HL-60/S4 treated with phorbol 12-myristate 13-acetate at 8.2 ng/mL for 4 days and 3 days (cell line): ENCODE measurements around the gene PTPN7.

Experiments
- in situ Hi-C: fragments of 300-500 bp; cut with MboI; formaldehyde crosslinking; loops from 2 replicates; pipeline ENCODE4 v1.15.0; 2022; ENCODE audit warnings: low sequenced_read_pairs

Gene PTPN7

DNA sequence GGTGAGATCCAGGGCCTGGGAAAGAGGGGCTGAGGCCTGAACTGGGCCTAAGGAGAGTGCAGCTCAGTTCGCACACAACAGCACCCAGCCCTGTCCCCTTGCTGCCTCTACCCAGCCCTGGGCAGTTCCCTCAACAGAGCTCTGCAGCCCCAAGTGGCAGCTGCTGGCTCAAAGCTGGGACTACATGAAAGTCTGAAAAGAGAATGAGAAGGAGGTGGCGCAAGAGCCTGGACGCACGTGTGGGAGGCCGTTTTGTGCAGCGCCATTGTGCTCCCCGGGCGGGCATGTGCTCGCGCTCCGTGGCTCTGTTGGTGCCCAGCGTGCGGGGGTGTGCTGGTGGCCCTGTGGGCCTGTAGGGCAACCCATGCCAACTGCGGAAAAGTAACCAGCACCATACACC, 27.4 kb downstream of the PTPN7 start:
- in situ Hi-C loops, result no loop called here

DNA sequence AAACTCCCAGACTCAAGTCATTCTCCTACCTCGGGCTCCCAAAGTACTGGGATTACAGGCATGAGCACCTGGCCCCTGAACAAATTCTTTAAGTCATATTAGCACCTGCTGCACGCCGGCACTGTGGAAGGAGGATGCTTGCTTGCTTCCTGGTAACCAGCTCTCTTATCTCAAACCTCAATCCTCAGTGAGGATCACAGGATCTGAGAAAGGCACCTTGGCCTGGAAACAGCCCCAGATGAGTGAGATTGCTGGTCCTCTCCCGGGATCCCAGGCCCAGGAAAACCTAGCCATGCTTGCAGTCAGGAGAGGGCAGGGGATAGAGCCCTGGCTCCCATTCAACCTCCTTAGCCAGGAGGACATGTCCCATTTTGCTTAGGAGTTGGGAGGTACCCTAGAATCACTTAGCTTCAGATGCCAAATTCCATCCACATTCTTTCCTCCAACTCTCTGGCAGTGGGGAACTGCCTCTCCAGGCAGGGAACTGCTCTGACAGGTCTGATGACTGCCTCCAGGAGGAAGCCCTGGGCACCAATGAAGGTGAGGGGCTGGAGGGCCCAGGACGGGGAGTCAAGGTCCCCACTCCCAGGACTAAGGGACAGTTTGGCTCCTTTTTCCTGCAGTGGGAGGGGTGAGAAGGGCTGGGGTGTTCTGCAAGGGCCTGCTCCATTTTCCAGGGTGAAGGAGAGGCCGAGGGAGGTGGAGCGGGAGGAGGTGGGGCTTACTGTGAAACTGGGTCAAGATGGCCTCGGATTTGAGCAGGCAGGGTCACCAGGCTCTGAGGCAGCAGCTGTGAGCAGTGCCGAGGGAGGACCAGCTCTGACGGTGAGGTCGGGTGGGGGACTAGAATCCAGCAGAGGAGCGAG, 28.2 kb downstream of the PTPN7 start:
- in situ Hi-C loops, result no loop called here

DNA sequence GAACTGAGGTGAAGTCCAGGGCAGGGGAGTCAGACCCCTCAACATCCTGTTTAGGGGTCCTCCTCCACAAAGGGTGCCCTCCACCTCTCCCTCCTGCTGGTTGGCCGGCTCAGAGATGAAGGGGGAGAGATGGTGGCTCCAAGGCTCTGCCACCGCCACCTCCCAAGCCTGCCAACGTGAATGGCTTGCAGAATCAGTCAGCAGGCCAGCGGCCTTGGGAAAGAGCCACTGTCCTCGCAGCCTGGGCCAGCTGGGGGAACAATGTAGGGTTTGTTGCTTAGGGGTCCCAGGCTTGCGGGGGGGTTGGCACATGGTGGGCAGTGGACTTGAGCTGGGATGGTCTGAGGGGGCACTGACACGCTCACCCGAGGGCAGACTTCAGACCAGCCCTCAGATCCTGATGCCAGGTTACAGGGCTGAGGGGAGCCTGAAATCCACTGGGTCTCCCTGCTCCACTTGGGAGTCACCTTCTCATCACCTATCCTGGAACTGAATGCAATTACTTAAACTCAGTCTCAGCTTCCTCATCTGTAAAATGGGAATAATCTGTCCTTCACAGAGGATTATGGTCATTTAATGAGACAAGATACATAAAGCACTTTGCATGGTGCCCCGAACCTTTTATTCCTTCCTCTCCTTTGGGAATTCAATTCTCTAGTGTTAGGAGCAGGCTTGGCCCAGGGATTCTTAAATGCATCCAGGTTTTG, 29.4 kb downstream of the PTPN7 start:
- in situ Hi-C loops, result no loop called here

DNA sequence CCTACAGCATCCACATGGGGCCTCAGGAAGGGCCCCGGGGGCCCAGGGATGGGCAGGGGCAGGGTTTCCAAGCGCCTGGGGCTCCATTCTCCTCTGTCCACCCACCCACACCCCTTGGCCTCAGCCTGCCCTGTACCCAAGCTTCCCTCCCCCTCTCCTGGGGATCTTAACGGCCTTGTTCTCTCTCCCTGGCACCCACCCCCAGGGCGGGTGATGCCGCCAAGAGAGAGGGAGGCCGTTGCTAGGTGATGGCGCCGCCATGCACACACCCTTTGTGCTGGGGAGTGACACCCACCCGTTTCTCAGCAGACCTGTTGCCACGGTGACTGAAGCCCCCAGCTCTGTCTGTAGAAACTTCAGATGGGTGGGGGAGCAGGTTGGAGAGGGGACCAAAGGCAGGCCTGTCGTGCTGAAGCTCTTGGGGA, 30.1 kb downstream of the PTPN7 start:
- in situ Hi-C loops, result no loop called here

DNA sequence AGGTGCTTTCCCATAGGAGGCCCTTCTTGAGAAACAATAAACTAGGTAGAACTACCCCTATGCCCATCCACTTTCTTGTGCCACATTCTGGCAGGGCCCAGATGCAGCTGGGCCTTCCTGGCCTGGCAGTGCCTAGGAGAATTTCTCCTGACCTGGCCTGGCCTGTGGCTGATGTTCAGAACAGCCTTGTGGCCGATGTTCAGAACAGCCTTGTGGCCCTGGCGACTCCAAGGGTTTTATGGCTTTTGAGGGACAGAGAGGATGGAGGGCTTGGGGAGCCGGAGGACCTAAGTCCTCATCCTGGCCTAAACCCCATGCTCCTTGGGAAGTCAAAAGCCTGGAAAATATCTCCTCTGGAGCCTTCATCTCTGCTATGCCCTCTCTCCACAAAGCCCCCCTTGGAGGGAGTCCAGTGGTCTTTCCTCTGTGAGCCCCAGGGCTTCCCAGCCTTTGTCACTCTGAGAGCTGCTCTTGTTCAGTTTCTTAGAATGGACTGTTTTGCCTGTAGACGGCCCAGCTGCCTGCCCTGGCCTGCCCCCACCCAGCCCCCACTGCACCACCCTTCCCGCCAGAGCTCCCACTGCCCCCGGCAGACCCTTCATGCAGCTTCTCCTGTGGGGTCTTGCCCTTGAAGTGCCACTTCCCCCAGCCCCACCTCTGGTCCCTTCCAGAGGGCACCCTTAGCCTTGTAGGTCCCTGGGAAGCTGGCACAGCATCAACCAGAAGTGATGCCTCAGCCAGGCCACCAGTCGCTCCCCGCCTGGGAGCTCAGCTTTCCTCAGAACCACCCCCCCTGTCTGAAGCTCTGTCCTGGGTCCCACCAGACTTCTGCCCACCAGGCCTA, 30.7 kb downstream of the PTPN7 start:
- in situ Hi-C loops, result no loop called here

DNA sequence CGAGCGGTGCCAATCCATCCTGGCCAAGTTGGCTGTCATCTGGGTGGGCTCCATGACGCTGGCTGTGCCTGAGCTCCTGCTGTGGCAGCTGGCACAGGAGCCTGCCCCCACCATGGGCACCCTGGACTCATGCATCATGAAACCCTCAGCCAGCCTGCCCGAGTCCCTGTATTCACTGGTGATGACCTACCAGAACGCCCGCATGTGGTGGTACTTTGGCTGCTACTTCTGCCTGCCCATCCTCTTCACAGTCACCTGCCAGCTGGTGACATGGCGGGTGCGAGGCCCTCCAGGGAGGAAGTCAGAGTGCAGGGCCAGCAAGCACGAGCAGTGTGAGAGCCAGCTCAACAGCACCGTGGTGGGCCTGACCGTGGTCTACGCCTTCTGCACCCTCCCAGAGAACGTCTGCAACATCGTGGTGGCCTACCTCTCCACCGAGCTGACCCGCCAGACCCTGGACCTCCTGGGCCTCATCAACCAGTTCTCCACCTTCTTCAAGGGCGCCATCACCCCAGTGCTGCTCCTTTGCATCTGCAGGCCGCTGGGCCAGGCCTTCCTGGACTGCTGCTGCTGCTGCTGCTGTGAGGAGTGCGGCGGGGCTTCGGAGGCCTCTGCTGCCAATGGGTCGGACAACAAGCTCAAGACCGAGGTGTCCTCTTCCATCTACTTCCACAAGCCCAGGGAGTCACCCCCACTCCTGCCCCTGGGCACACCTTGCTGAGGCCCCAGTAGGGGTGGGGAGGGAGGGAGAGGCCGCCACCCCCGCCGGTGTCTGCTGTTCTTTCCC, 32.4 kb downstream of the PTPN7 start:
- in situ Hi-C loops, result no loop called here

DNA sequence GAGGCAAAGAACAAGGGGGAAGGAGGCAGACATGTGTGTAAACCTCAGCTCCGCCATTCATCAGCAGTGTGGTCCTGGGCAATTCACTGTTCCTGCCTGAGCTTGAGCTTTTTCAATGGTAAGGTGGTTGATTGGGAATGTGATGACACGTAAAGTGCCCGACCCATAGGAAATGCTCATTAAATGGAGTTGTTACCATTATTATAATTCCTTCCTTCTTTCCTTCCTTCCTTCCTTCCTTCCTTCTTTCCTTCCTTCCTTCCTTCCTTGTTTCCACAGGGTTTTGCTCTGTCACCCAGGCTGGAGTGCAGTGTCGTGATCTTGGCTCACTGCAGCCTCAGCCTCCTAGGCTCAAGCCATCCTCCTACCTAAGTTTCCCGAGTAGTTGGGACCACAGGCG, 33.3 kb downstream of the PTPN7 start:
- in situ Hi-C loops, result no loop called here

DNA sequence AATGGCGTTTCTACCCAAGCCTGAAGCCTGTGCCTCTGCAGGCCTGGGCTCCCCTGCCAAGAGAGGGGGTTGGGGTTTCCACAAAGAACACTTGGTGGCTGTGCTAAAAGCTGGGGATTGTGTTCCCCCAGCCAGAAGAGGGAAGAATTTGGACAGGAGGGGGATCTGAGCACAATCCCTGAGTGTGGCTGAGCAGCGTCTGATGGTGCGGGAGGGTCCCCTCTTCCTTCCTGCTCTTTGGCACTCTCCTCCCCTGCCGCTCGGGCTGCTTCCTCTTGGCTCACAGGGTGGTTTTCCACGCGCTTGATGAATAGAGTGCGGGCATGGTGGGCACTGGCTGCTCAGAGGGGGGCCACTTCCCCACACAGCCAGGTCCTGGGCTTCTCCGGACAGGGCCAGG, 34.0 kb downstream of the PTPN7 start:
- in situ Hi-C loops, result no loop called here

DNA sequence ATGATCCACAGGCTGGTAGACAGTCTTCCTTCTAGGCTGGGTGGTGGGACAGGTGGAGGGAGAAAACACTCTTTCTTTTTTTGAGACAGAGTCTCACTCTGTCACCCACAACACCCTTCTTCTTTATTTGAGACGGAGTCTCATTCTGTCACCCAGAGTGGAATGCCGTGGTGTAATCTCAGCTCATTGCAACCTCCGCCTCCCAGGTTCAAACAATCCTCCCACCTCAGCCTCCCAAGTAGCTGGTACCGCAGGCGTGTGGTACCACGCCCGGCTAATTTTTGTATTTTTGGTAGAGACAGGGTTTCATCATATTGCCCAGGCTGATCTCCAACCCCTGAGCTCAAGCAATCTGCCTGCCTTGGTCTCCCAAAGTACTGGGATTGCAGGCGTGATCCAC, 34.8 kb downstream of the PTPN7 start:
- in situ Hi-C loops, result no loop called here

DNA sequence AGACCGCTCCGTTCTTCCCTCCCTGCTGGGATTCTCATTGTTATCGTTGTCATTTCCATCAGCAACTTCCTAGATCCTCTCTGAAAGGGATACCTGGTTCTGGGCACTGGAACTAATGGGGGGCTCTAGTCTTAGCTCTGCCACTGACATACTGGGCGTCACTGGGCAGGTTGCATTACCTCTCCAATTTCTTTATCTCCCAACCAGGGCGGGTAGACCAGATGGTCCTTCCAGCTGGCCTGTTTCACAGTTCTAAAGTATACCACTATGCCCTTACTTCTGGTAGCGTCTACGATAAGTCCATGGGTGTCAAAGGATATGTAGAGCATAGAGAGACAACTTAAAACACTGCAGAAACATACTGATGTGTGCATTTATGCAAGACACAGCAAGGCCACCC, 36.3 kb downstream of the PTPN7 start:
- in situ Hi-C loops, result loop anchor here (25.0 kb wide), 1 partner anchor 237 kb away; the partner anchor contains the start of gene SHISA4

DNA sequence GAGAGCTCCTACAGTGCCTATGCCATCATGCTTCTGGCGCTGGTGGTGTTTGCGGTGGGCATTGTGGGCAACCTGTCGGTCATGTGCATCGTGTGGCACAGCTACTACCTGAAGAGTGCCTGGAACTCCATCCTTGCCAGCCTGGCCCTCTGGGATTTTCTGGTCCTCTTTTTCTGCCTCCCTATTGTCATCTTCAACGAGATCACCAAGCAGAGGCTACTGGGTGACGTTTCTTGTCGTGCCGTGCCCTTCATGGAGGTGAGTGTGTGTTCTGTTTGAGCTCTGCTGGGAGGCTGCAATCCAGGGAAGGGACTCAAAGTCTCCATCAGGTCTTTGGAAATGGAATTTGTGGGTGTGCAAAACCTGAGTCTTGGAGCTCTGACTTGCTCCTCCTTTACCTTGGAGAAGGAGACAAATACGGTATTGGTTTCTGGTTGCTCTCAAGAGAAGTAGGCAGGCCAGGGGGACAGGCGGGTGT, 37.0 kb downstream of the PTPN7 start:
- in situ Hi-C loops, result loop anchor here (25.0 kb wide), 1 partner anchor 236 kb away; the partner anchor contains the start of gene SHISA4

DNA sequence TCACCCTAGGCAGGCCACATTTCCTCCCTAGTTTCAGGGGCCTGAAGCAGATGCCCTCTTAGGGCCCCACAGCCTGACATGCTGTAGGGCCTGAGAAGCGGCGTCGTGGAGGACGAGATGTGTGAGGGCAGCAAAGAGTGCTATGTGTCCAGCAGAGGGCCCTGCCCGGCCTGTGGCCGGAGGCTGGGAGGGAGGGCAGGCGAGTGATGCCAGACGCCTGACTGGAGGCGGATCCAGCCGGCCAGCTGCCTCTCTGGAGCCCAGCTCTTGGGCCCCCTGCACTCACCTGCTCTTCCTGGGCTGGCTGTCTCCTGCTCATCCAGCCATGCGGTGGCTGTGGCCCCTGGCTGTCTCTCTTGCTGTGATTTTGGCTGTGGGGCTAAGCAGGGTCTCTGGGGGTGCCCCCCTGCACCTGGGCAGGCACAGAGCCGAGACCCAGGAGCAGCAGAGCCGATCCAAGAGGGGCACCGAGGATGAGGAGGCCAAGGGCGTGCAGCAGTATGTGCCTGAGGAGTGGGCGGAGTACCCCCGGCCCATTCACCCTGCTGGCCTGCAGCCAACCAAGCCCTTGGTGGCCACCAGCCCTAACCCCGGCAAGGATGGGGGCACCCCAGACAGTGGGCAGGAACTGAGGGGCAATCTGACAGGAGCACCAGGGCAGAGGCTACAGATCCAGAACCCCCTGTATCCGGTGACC, 37.6 kb downstream of the PTPN7 start, which contains the start of gene GPR37L1:
TSS of gene GPR37L1 (plus strand) at position 279 of the 697 bp plus-strand sequence. CDS start at position 326, 47 bp downstream.
- in situ Hi-C loops, result loop anchor here (25.0 kb wide), 1 partner anchor 235 kb away; the partner anchor contains the start of gene SHISA4

DNA sequence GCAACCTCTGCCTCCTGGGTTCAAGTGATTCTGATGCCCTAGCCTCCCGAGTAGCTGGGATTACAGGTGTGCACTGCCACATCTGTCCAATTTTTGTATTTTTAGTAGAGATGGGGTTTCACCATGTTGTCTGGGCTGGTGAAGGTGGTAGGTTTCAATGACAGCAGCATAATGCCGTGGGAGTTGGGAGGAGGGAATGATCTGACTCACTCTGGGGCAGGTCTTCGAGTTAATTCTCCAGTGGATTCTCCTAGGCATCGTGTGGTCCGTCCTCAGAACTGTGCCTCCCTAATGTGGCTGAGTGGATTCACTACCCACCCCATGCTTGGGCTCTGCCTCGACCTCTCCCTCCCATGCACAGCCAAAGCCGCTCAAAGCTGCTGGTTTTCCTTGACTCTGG, 39.4 kb downstream of the PTPN7 start:
- in situ Hi-C loops, result loop anchor here (25.0 kb wide), 1 partner anchor 234 kb away; the partner anchor contains the start of gene SHISA4

DNA sequence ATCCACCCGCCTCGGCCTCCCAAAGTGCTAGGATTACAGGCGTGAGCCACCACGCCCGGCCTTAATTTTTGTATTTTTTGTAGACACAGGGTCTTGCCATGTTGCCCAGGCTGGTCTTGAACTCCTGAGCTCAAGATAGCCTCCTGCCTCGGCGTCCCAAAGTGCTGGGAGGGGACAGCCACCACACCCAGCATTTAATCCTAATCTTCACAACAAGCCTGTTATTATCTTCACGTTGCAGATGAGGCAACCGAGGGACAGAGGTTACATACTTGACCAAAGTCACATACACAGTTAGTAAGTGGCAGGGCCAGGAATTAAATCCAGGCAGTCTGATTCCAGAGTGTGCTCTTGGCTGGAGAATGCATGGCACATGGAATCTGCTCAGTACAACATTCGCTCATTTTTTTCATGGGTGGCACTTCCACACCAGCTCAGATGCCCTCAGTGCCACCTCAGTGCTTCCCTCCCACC, 42.5 kb downstream of the PTPN7 start:
- in situ Hi-C loops, result loop anchor here (5.0 to 25.0 kb wide), 2 partner anchors 116 to 231 kb away; partner anchors contain the start of gene SHISA4

DNA sequence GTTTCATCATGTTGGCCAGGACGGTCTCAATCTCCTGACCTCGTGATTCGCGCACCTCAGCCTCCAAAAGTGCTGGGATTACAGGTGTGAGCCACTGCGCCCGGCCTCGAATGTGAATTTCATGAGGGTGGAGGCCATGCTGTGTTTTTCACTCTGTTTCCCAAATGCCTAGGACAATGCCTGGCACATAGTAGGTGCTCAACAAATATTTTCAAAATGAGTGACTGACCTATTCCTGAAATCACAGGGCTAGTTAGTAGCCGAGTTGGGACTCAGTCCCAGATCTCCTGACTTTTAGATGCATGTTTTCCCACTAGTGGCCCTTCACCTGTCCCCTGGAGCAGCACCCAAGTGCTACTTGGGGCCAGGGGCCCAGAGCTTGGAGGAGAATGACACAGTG, 44.1 kb downstream of the PTPN7 start:
- in situ Hi-C loops, result loop anchor here (5.0 to 25.0 kb wide), 2 partner anchors 114 to 229 kb away; partner anchors contain the start of gene SHISA4

DNA sequence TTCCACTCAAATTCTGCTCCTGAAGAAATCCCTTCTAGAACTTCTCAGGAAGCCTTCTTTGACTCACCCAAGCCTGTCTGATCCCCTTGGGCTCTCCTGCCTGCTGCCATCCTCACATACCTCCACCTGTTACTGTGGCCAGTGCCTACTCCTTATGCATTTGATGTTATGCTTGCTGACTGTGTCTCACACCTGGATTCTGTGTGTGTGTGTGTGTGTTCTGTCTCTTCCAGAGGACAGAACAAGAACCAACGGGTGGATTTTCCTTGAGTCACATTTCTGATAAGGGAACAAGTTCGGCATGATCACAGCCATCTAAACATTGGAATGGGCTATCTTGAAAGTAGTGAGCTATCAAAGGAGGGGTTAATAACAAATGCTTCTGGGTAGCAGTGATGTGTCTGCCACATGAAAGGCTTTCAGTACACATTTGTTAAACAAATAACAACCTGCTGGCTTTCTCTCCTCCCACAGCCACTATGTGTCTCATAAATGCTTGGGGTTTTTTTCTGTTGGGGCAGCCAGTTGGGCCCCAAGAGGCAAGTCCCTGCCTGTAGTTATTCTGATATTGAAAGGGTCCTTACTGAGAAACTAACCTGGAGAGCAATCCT, 46.6 kb downstream of the PTPN7 start:
- in situ Hi-C loops, result loop anchor here (25.0 kb wide), 1 partner anchor 226 kb away; the partner anchor contains the start of gene SHISA4

DNA sequence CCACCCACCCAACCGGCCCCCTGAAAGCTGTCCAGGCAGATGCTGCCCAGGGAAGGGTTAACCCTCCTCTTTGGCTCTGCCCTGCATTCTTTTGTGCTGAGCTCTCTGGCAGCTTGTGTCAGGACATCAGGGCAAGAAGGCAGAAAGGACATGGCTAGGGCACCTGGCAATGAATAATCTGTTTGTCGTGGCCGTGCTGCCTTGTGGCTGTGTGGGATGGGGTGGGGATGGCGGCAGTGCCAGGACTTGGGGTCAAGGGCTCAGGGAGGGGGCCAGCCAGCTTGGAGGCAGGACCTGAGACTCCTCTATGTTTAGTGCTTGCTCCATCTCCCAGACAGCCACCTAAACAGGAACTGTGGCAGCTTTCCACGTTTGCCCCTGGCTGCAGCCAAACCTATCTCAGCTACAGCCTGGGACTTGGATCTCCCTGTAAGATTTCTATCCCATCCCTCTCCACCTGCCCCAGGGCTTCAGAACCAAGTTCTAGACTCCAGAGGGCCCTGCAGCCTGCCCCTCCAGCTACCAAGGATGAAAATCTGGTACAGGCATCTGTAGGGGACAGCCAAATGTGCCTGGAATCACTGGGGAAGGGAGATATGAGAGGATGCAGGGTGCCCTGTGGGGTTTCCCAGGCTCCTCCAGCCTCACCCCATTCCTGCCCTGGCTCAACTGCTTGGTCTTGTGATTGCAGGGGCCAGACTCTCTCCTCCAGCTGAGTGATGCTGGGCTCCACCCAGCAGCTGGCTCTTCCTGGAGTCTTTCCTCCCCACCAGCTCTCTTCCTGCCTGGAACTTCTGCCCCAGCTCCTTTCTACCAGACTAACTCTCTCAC, 47.3 kb downstream of the PTPN7 start:
- in situ Hi-C loops, result loop anchor here (25.0 kb wide), 1 partner anchor 226 kb away; the partner anchor contains the start of gene SHISA4
